Type B pancreatic cell (in vitro differentiated cells): ENCODE data around the gene CCT7. TPM values are rescaled to one million over a fixed set of nuclear protein-coding genes. Genes with fewer than 3 reads are reported as not detected.
A peak's percentile ranks its signal among the peaks of the same experiment; 100 is the strongest.

ENCODE experiments used
- DNase-seq: peaks from one replicate; pipeline ENCODE4 v3.0.0; 2021; ENCODE audit warnings: mixed read lengths; ENCODE audit not compliant: unreplicated experiment; ENCODE audit errors: extremely low spot score
- H3K27ac Mint-ChIP-seq: 2 replicates; pipeline ENCODE4 v1.8.0; 2021; ENCODE audit warnings: mild to moderate bottlenecking, mixed read lengths
- H3K27me3 Mint-ChIP-seq: 2 replicates; pipeline ENCODE4 v1.8.0; 2021; ENCODE audit warnings: mixed read lengths
- H3K36me3 Mint-ChIP-seq: 2 replicates; pipeline ENCODE4 v1.8.0; 2021; ENCODE audit warnings: mixed read lengths
- H3K4me1 Mint-ChIP-seq: one replicate; pipeline ENCODE4 v1.8.0; 2021; ENCODE audit warnings: mixed read lengths; ENCODE audit not compliant: unreplicated experiment
- H3K4me3 Mint-ChIP-seq: 2 replicates; pipeline ENCODE4 v1.8.0; 2021; ENCODE audit warnings: mild to moderate bottlenecking, mixed read lengths
- H3K9me3 Mint-ChIP-seq: 2 replicates; pipeline ENCODE4 v1.8.0; 2021; ENCODE audit warnings: mixed read lengths
- total RNA-seq: library from RNA; stranded (reverse); gene quantifications from 2 replicates; pipeline ENCODE4 v1.2.1, GENCODE V29; 2021; ENCODE audit warnings: low replicate concordance
- TF ChIP-seq, protein P1 (sequence below): fragments of 200-600 bp; sonication (generic); conservative IDR thresholded peaks from 2 replicates; pipeline ENCODE4 v1.5.0; 2021; ENCODE audit warnings: antibody characterized with exemption, mild to moderate bottlenecking

CCT7 gene
- total RNA-seq, 1 donor from 2014 or later = 300 TPM

DNA sequence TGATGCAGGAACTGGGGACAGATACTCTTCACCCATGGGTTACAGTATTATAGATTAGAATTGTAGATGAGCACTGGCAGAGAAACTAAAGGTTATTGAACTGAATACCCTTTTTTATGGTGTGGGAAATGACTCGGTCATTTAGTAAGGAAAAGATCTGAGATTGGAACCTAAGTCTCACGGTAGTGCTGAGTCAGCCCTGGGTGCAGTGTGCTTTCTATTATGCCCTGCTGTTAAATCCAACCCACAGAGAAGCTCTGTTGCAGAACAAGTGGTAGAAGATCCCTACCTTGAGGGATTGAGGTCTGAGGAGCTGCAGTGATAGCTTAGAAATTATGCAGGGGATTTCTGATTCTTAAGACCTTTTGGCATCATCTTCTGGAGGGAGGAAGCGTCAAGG, 12.7 kb downstream of the CCT7 start:
- Mint-ChIP-seq H3K4me3 (no peak overlapping the region), H3K9me3 (no peaks in the 10 kb centered on the region), H3K4me1 (no peaks in the 10 kb centered on the region), H3K27me3 (no peaks in the 10 kb centered on the region), H3K36me3 (peaks cover 28% of the 10 kb centered on the region), H3K27ac (no peak overlapping the region)
- TF ChIP-seq, protein P1, sequence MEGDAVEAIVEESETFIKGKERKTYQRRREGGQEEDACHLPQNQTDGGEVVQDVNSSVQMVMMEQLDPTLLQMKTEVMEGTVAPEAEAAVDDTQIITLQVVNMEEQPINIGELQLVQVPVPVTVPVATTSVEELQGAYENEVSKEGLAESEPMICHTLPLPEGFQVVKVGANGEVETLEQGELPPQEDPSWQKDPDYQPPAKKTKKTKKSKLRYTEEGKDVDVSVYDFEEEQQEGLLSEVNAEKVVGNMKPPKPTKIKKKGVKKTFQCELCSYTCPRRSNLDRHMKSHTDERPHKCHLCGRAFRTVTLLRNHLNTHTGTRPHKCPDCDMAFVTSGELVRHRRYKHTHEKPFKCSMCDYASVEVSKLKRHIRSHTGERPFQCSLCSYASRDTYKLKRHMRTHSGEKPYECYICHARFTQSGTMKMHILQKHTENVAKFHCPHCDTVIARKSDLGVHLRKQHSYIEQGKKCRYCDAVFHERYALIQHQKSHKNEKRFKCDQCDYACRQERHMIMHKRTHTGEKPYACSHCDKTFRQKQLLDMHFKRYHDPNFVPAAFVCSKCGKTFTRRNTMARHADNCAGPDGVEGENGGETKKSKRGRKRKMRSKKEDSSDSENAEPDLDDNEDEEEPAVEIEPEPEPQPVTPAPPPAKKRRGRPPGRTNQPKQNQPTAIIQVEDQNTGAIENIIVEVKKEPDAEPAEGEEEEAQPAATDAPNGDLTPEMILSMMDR = no peak
- no peak for DNase-seq

DNA sequence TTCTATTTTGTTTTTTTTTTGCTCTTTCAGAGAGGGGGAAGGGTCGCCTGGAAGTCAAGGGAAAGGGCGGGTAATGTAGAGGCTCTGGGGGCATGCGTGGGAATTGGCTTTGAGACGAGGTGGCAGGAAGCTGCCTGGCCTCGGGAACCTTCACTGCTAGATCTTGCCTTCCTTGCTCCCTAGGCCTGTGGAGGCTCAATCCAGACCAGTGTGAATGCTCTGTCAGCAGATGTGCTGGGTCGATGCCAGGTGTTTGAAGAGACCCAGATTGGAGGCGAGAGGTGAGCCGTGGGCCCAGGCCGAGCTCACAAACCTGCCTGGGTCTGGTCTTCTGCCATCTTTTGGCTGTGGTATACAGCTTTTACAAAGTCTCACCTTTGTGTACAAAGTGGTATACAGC, 15.5 kb downstream of the CCT7 start:
- TF ChIP-seq, protein P1 = no peak
- Mint-ChIP-seq H3K9me3 (no peaks in the 10 kb centered on the region), H3K4me1 (no peaks in the 10 kb centered on the region), H3K36me3 (peaks cover 30% of the 10 kb centered on the region), H3K27me3 (no peaks in the 10 kb centered on the region), H3K27ac (no peak overlapping the region), H3K4me3 (no peak overlapping the region)
- DNase-seq = no peak

DNA sequence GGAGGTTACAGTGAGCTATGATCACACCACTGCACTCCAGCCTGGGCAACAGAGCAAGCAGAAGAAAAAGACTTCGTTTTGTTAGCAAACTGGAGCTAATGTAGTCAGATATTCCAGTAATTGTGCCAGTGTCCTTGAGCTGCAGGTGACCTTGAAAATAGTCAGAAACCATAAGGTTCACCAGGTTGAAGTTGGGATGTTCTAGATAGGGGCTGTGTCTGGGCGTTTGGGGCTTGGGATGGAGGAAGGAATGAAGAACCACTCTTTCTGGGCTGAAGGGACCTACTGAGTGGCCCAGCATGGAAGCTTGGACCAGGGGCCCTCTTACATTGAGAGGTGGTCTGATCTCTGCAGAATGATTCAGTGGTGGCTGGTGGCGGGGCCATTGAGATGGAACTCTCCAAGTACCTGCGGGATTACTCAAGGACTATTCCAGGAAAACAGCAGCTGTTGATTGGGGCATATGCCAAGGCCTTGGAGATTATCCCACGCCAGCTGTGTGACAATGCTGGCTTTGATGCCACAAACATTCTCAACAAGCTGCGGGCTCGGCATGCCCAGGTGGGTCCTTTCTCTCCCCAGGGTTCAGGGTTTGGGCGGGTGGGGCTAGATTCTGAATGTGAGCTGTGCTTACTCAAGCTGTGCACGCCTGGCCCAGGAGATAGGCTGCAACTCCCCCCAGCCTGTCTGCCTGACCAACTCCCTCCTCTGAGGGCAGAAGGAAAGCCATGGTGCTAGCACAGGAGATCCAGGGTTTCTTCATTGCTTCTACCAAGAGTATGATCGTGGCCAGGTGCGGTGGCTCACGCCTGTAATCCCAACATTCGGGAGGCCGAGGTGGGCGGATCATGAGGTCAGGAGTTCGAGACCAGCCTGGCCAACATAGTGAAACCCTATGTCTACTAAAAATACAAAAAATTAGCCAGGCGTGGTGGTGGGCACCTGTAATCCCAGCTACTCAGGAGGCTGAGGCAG, 17.1 kb downstream of the CCT7 start:
- H3K4me3 Mint-ChIP-seq = no peak overlapping the region
- DNase-seq = no peak
- no peaks in the 10 kb centered on the region for H3K27me3 Mint-ChIP-seq
- no peak overlapping the region for H3K27ac Mint-ChIP-seq
- peaks cover 22% of the 10 kb centered on the region for H3K36me3 Mint-ChIP-seq
- H3K9me3 Mint-ChIP-seq = no peaks in the 10 kb centered on the region
- TF ChIP-seq, protein P1 = no peak
- no peaks in the 10 kb centered on the region for H3K4me1 Mint-ChIP-seq

DNA sequence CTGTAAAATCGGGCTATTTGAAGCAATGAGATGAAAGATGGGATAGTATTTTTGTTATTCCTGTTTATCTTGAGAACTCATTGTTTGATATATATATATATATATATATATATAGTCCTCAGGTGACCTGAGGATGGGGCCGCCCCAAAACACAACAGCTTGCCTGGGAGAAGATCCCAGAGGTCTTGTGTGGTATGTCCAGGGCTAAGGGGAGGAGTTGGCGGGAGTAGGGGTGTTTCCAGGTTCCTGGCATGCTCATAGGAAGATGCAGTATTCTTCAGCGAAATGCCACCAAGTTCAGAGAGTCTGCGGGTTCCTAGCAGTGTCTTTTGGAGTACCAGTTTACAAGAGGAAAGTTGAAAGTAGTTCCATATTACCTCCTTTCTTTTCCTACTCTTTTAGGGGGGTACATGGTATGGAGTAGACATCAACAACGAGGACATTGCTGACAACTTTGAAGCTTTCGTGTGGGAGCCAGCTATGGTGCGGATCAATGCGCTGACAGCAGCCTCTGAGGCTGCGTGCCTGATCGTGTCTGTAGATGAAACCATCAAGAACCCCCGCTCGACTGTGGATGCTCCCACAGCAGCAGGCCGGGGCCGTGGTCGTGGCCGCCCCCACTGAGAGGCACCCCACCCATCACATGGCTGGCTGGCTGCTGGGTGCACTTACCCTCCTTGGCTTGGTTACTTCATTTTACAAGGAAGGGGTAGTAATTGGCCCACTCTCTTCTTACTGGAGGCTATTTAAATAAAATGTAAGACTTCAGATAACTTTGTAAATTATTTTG, 18.3 kb downstream of the CCT7 start:
- no peaks in the 10 kb centered on the region for H3K27me3 Mint-ChIP-seq

DNA sequence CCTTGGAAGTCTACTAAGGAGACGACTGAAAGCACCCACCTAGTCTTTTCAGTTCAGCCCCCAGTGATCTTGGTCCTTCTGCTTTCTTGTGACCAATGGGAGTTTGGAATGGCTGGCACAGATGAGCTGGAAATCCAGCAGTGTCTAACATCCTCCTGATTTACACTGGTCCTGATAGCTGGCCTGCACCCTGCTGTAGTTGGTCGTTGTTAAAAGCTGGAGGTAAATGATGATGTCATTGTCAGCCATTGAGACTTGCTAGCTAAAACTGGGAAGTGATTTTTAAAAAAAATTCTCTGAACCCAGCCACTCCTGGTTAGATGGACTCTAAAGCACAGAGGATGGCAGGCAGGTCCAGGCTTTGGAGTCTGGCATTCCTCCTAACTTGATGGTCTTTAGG, 19.3 kb downstream of the CCT7 start:
- Mint-ChIP-seq H3K4me3 (no peak overlapping the region), H3K9me3 (no peaks in the 10 kb centered on the region), H3K4me1 (no peaks in the 10 kb centered on the region), H3K36me3 (peaks cover 20% of the 10 kb centered on the region), H3K27ac (peak overlapping the region; percentile 87), H3K27me3 (no peaks in the 10 kb centered on the region)
- TF ChIP-seq, protein P1 = no peak
- DNase-seq = no peak

More for the DNA sequence above, 18.3 kb downstream of the CCT7 start:
- TF ChIP-seq, protein P1 = no peak
- H3K4me3 Mint-ChIP-seq = no peak overlapping the region
- no peak overlapping the region for H3K27ac Mint-ChIP-seq
- no peak for DNase-seq
- peaks cover 20% of the 10 kb centered on the region for H3K36me3 Mint-ChIP-seq
- no peaks in the 10 kb centered on the region for H3K9me3 Mint-ChIP-seq
- no peaks in the 10 kb centered on the region for H3K4me1 Mint-ChIP-seq
